IMR-90 (cell line): Measurements from ENCODE around the gene TBC1D10A. TPM values are rescaled to one million over a fixed set of nuclear protein-coding genes. Genes with fewer than 3 reads are reported as not detected.

ENCODE experiments used
- ATAC-seq: fragments of 200-7000 bp; cut with Tn5 transposase; 2 replicates; pipeline ENCODE4 v1.9.1; 2020; ENCODE audit warnings: low read depth, mild to moderate bottlenecking, moderate library complexity
- BruUV-seq: library from RNA; stranded (reverse); fragments of 400-500 nt; replicated peaks from 2 replicates; lab custom pipeline; 2021; lab: Mats Ljungman, UMichigan
- CTCF ChIA-PET: fragments of 300-600 bp; formaldehyde crosslinking; extraction: SDS; loops from one replicate; lab custom pipeline; 2021; ENCODE audit warnings: antibody characterized with exemption; lab: Yijun Ruan, JAX
- POLR2A ChIA-PET: fragments of 300-600 bp; sonication (Branson Sonifier 250); formaldehyde crosslinking; loops from one replicate; lab custom pipeline; 2022; ENCODE audit warnings: antibody characterized with exemption; ENCODE audit not compliant: unreplicated experiment; lab: Charles Lee
- DNase-seq: peaks from one replicate; pipeline ENCODE4 v3.0.0; 2013
- H2AFZ ChIP-seq: replicated peaks from 2 replicates; pipeline ENCODE3; 2013; ENCODE audit warnings: low read length, mild to moderate bottlenecking; ENCODE audit not compliant: poor library complexity
- H2AK5ac ChIP-seq: 2 replicates; pipeline ENCODE4 v1.6.1; 2013; ENCODE audit warnings: low read depth, low read length, inconsistent platforms
- H2AK9ac ChIP-seq: replicated peaks from 2 replicates; pipeline ENCODE3; 2013; ENCODE audit warnings: mild to moderate bottlenecking, low read depth, low read length, moderate library complexity; ENCODE audit not compliant: poor library complexity
- H2BK120ac ChIP-seq: 2 replicates; pipeline ENCODE4 v1.6.1; 2013; ENCODE audit warnings: low read depth, low read length, inconsistent platforms
- H2BK15ac ChIP-seq: 3 replicates; pipeline ENCODE4 v1.6.1; 2013; ENCODE audit warnings: low read depth, low read length, inconsistent platforms
- H2BK20ac ChIP-seq: 2 replicates; pipeline ENCODE4 v1.6.1; 2013; ENCODE audit warnings: low read depth, mild to moderate bottlenecking, inconsistent platforms, low read length, moderate library complexity
- H2BK5ac ChIP-seq: 2 replicates; pipeline ENCODE4 v1.6.1; 2013; ENCODE audit warnings: mild to moderate bottlenecking, low read depth, low read length, inconsistent platforms; ENCODE audit not compliant: poor library complexity, severe bottlenecking
- H3K14ac ChIP-seq: replicated peaks from 2 replicates; pipeline ENCODE4 v1.6.1; 2013; ENCODE audit warnings: low read depth, low read length, inconsistent platforms
- H3K18ac ChIP-seq: 2 replicates; pipeline ENCODE4 v1.6.1; 2013; ENCODE audit warnings: low read depth, low read length, control low read depth
- H3K23ac ChIP-seq: 2 replicates; pipeline ENCODE4 v1.6.1; 2013; ENCODE audit warnings: low read depth, low read length, inconsistent platforms
- H3K27ac ChIP-seq: 2 replicates; pipeline ENCODE4 v1.5.1; 2013; ENCODE audit warnings: mild to moderate bottlenecking, control low read depth, low read length; ENCODE audit not compliant: insufficient read depth
- H3K27me3 ChIP-seq: 2 replicates; pipeline ENCODE4 v1.6.1; 2013; ENCODE audit warnings: low read length; ENCODE audit not compliant: control insufficient read depth, insufficient read depth
- H3K36me3 ChIP-seq: 2 replicates; pipeline ENCODE4 v1.6.1; 2013; ENCODE audit warnings: low read length, mixed read lengths; ENCODE audit not compliant: control insufficient read depth, insufficient read depth
- H3K4ac ChIP-seq: 2 replicates; pipeline ENCODE4 v1.6.1; 2013; ENCODE audit warnings: low read depth, low read length, inconsistent platforms
- H3K4me1 ChIP-seq: 2 replicates; pipeline ENCODE4 v1.6.1; 2013; ENCODE audit warnings: low read length, mixed read lengths; ENCODE audit not compliant: control insufficient read depth, insufficient read depth
- H3K4me2 ChIP-seq: 2 replicates; pipeline ENCODE4 v1.6.1; 2013; ENCODE audit warnings: low read depth, mild to moderate bottlenecking, control low read depth, low read length, moderate library complexity
- H3K4me3 ChIP-seq: 2 replicates; pipeline ENCODE4 v1.5.1; 2013; ENCODE audit warnings: low read depth, mild to moderate bottlenecking, control low read depth, low read length, moderate library complexity; ENCODE audit not compliant: insufficient read depth
- H3K56ac ChIP-seq: 2 replicates; pipeline ENCODE4 v1.6.1; 2013; ENCODE audit warnings: low read length, inconsistent platforms; ENCODE audit not compliant: insufficient read depth; ENCODE audit errors: extremely low read depth
- H3K79me1 ChIP-seq, 2 experiments: 2 replicates each; pipeline ENCODE4 v1.6.1; 2013; ENCODE audit warnings: low read length in 2 of 2, inconsistent platforms in 1 of 2, low read depth in 1 of 2
- H3K9ac ChIP-seq: 2 replicates; pipeline ENCODE4 v1.6.1; 2013; ENCODE audit warnings: low read depth, low read length, control low read depth
- H3K9me1 ChIP-seq: 2 replicates; pipeline ENCODE4 v1.6.1; 2013; ENCODE audit warnings: low read length, inconsistent platforms; ENCODE audit not compliant: insufficient read depth
- H3K9me3 ChIP-seq: 2 replicates; pipeline ENCODE4 v1.6.1; 2013; ENCODE audit warnings: low read length; ENCODE audit not compliant: control insufficient read depth, insufficient read depth
- H4K20me1 ChIP-seq: 2 replicates; pipeline ENCODE4 v1.6.1; 2013; ENCODE audit warnings: low read length, inconsistent platforms; ENCODE audit not compliant: insufficient read depth
- H4K5ac ChIP-seq: 2 replicates; pipeline ENCODE4 v1.6.1; 2013; ENCODE audit warnings: mild to moderate bottlenecking, low read depth, low read length, control low read depth
- H4K8ac ChIP-seq, 2 experiments: 2 replicates each; pipeline ENCODE4 v1.6.1; 2013; ENCODE audit warnings: low read depth in 2 of 2, low read length in 2 of 2, control low read depth in 1 of 2, inconsistent platforms in 1 of 2
- H4K91ac ChIP-seq: 2 replicates; pipeline ENCODE4 v1.6.1; 2013; ENCODE audit warnings: low read depth, low read length, inconsistent platforms; ENCODE audit not compliant: insufficient read depth
- BHLHE40 ChIP-seq: fragments of 150-350 bp; IDR thresholded peaks from 2 replicates; pipeline ENCODE4 v1.6.1; 2016; ENCODE audit warnings: mild to moderate bottlenecking, low read depth, low read length
- ELK1 ChIP-seq: fragments of 150-350 bp; IDR thresholded peaks from 2 replicates; pipeline ENCODE4 v1.6.1; 2016; ENCODE audit warnings: low read depth, mild to moderate bottlenecking, low read length, moderate library complexity, borderline replicate concordance
- MAFK ChIP-seq: IDR thresholded peaks from 2 replicates; pipeline ENCODE4 v1.6.1; 2012; ENCODE audit warnings: low read depth, low read length, improper control_type of control experiment
- MXI1 ChIP-seq: IDR thresholded peaks from 2 replicates; pipeline ENCODE4 v1.6.1; 2012; ENCODE audit warnings: low read depth, mild to moderate bottlenecking, low read length, moderate library complexity, borderline replicate concordance
- POLR2A ChIP-seq: IDR thresholded peaks from 2 replicates; pipeline ENCODE4 v1.6.1; 2012; ENCODE audit warnings: mild to moderate bottlenecking, low read depth, low read length
- RAD21 ChIP-seq: IDR thresholded peaks from 2 replicates; pipeline ENCODE4 v1.6.1; 2012; ENCODE audit warnings: low read length, improper control_type of control experiment
- SMC3 ChIP-seq: fragments of 150-350 bp; IDR thresholded peaks from 2 replicates; pipeline ENCODE4 v1.6.1; 2016; ENCODE audit warnings: low read depth, mild to moderate bottlenecking, antibody characterized with exemption, low read length, moderate library complexity
- WGBS, 2 experiments: methylation state at CpG; one replicate each; pipeline versions ENCODE4 v1.1.5 to v1.1.7; 2013; ENCODE audit warnings: missing lambda C conversion rate in 2 of 2; ENCODE audit not compliant: insufficient read length in 1 of 2; ENCODE audit errors: extremely low coverage in 2 of 2; 5-methylcytosine and 5-hydroxymethylcytosine counted together
- dilution Hi-C: fragments of 300-500 bp; cut with HindIII; formaldehyde crosslinking; loops from one replicate; pipeline ENCODE4 v1.14.3; 2018; ENCODE audit warnings: low sequenced_read_pairs; ENCODE audit not compliant: unreplicated experiment
- in situ Hi-C: fragments of 300-500 bp; cut with MboI; formaldehyde crosslinking; loops from 3 replicates; pipeline ENCODE4 v1.14.3; 2019; ENCODE audit warnings: low sequenced_read_pairs, inconsistent platforms, mixed read lengths
- intact Hi-C: fragments of 100-400 bp; cut with micrococcal nuclease; formaldehyde crosslinking; loops from 2 replicates; pipeline ENCODE4 v1.10.0; 2022
- polyA plus RNA-seq, 3 experiments: library from polyadenylated mRNA; depleted of rRNA; stranded (reverse); fragments of >200 nt; gene quantifications; 2 replicates each; pipeline ENCODE4 v1.2.3, GENCODE V29; 2012; ENCODE audit warnings: low replicate concordance in 1 of 3
- total RNA-seq: library from RNA; depleted of rRNA; stranded (reverse); fragments of >200 nt; gene quantifications from 2 replicates; pipeline ENCODE4 v1.2.3, GENCODE V29; 2012
- TF ChIP-seq, protein P1 (sequence below): fragments of 150-350 bp; IDR thresholded peaks from 2 replicates; pipeline ENCODE4 v1.6.1; 2017; ENCODE audit warnings: mild to moderate bottlenecking, antibody characterized with exemption, low read length, low read depth

TBC1D10A gene
- total and polyA plus RNA-seq, 2 of the 4 experiments (the other 2 are of a cell fraction) = 16.3 to 33.1 TPM

DNA sequence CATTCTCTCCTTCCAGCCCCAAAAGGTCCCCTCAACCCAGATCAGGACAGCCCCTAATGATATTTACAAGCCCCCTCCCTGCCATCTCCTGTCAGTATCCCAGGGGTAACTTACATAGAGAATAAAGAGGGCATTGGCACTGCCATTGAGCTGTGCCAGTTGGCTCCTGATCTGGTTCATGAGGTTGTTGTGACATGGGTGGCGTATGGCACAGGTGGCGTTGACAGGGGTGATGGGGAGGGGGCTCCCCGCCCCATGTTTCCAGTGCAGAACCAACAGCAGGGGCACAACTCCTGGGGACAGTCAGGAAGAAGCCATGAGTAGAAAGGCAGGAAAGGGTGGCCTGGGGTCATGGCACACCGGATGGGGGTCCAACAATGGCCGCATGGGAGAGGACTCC lies 82.1 kb downstream of the TBC1D10A start:
- Histone ChIP-seq H3K27ac (peak overlapping the region; percentile 100), H2BK5ac (peak overlapping the region; percentile 94), H3K56ac (0 out of 2 replicates have a peak overlapping the region, but pooled peaks have one; percentile 54), H4K20me1 (no peaks in the 10 kb centered on the region), H3K27me3 (no peaks in the 10 kb centered on the region), H3K4ac (peak overlapping the region; percentile 100), H2BK15ac (peak overlapping the region; percentile 64; the same call in 2 of the 3 replicates), H3K9me3 (no peaks in the 10 kb centered on the region), H2BK20ac (peak overlapping the region; percentile 84), H3K23ac (peak overlapping the region; percentile 99; the same call in 1 of the 2 replicates), H2AK9ac (peak overlapping the region; percentile 96), H2AK5ac (peak overlapping the region; percentile 100), H3K4me3 (peak overlapping the region; percentile 87), H3K36me3 (peaks cover 47% of the 10 kb centered on the region), H3K14ac (peak overlapping the region; percentile 98), H4K8ac (peak overlapping the region; percentile 94 to 96), H3K9me1 (peaks cover 25% of the 10 kb centered on the region), H2AFZ (peak overlapping the region; percentile 13), H4K91ac (peak overlapping the region; percentile 99), H3K4me2 (peak overlapping the region; percentile 94), H3K79me1 (peaks cover 37 to 60% of the 10 kb centered on the region in 2 experiments), H4K5ac (peak overlapping the region; percentile 100), H2BK120ac (peak overlapping the region; percentile 99), H3K18ac (peak overlapping the region; percentile 100), H3K4me1 (peaks cover 64% of the 10 kb centered on the region), H3K9ac (peak overlapping the region; percentile 100)
- ChIA-PET CTCF (no interaction called here), POLR2A (no interaction called here)
- BruUV-seq = no TSS peak
- ATAC-seq = no peak
- dilution Hi-C loops = no loop called here
- no peak for TF ChIP-seq MAFK
- no peak for TF ChIP-seq BHLHE40
- TF ChIP-seq ELK1 = no peak
- no peak for TF ChIP-seq MXI1
- peak; percentile 41 for TF ChIP-seq POLR2A
- TF ChIP-seq, protein P1, sequence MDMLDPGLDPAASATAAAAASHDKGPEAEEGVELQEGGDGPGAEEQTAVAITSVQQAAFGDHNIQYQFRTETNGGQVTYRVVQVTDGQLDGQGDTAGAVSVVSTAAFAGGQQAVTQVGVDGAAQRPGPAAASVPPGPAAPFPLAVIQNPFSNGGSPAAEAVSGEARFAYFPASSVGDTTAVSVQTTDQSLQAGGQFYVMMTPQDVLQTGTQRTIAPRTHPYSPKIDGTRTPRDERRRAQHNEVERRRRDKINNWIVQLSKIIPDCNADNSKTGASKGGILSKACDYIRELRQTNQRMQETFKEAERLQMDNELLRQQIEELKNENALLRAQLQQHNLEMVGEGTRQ = no peak
- no peak for TF ChIP-seq SMC3
- no peak for TF ChIP-seq RAD21
- in situ Hi-C loops = no loop called here
- WGBS, 2 experiments = 100% methylated on average over 1 of the region's 5 CpGs; no CpG with 5 or more reads in 1 of the 2 experiments
- DNase-seq = no peak
- intact Hi-C loops = loop anchor here (5.0 kb wide), 1 partner anchor 87 kb away; no protein-coding TSS in a partner anchor
